ENCODE data around the gene PIF1. TPM values are rescaled to one million over a fixed set of nuclear protein-coding genes. Genes with fewer than 3 reads are reported as not detected.

PIF1 gene
- total RNA-seq, 1 experiment from 2014 or later, result 34.9 TPM

DNA sequence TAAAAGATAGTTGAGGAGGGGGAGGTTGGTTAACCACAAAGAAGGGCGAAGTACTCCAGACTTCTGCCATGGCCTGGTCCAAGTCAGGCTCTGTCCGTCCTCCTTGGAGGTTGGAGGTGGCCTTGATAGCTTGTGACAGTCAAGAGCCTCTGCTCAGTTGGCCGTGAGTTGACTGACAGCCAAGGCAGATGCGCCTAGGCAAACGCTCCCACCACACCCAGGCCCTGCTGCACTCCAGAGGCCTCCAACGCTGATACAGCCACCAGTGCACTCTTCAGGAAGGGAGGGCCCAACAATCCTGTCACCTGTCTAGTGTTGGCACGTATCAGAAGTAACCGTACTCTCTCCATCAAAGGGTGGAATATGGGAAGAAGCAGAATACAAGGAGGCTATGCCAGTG lies 59.4 kb downstream of the PIF1 start:
- TF ChIP-seq, protein P1, sequence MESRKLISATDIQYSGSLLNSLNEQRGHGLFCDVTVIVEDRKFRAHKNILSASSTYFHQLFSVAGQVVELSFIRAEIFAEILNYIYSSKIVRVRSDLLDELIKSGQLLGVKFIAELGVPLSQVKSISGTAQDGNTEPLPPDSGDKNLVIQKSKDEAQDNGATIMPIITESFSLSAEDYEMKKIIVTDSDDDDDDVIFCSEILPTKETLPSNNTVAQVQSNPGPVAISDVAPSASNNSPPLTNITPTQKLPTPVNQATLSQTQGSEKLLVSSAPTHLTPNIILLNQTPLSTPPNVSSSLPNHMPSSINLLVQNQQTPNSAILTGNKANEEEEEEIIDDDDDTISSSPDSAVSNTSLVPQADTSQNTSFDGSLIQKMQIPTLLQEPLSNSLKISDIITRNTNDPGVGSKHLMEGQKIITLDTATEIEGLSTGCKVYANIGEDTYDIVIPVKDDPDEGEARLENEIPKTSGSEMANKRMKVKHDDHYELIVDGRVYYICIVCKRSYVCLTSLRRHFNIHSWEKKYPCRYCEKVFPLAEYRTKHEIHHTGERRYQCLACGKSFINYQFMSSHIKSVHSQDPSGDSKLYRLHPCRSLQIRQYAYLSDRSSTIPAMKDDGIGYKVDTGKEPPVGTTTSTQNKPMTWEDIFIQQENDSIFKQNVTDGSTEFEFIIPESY (IDR thresholded peaks at IDR 0.05; ENCODE audit: extremely low read depth, insufficient replicate concordance, low read length), result no peak
- no peak for TF ChIP-seq YY1 (IDR thresholded peaks at IDR 0.05; ENCODE audit: extremely low read depth, insufficient replicate concordance, low read depth, low read length)
- TF ChIP-seq POLR2A (IDR thresholded peaks at IDR 0.05; ENCODE audit: borderline replicate concordance, extremely low read depth, insufficient read depth, insufficient read length), result no peak
- Histone ChIP-seq H4K20me1 (ENCODE audit: insufficient read depth) (no peaks in the 10 kb centered on the region), H3K27me3 (ENCODE audit: insufficient read depth, low read length) (no peaks in the 10 kb centered on the region), H3K9me3 (ENCODE audit: control insufficient read depth in 1 of 2, insufficient read depth in 1 of 2, low read depth in 1 of 2, low read length in 2 of 2) (no peaks in the 10 kb centered on the region), H3K9me2 (ENCODE audit: insufficient read depth) (no peaks in the 10 kb centered on the region), H3K79me2 (ENCODE audit: insufficient read depth, low read length) (no peaks in the 10 kb centered on the region), H3K27ac (ENCODE audit: low read depth, low read length) (no peak overlapping the region), H3K36me3 (ENCODE audit: control insufficient read depth in 1 of 2, insufficient read depth in 2 of 2, low read length in 2 of 2) (no peaks in the 10 kb centered on the region), H3K9ac (ENCODE audit: low read length) (no peak overlapping the region), H3K4me1 (ENCODE audit: control insufficient read depth in 1 of 2, insufficient read depth in 2 of 2, low read length in 2 of 2) (peaks cover 5 to 16% of the 10 kb centered on the region in 2 experiments; a peak in 3 of 4 replicates), H3K4me2 (ENCODE audit: low read length) (no peak overlapping the region), H3K4me3 (replicated peaks in 1 of 2; ENCODE audit: low read depth in 1 of 2, low read length in 2 of 2) (no peak overlapping the region), H2AFZ (ENCODE audit: low read depth, low read length, poor library complexity, severe bottlenecking) (no peak overlapping the region)
- no peak for ATAC-seq
- BruUV-seq (replicated peaks), result no TSS peak
- ChIA-PET POLR2A (no interaction called here), CTCF (no interaction called here), RAD21 (ENCODE audit: low non-redundant PET in 1 of 2, low total read pairs in 2 of 2, uncharacterized antibody in 2 of 2, unreplicated experiment in 2 of 2) (no interaction called here)
- intact Hi-C loops (cut with micrococcal nuclease), result no loop called here
- DNase-seq (ENCODE audit: low read depth, low spot score), result no peak

Other genes starting within 250 kb of the PIF1 start
- gene RBPMS2, start 50.1 kb downstream of the PIF1 start, total RNA-seq (2021; ENCODE audit: unreplicated experiment), result 11.6 TPM
- 8.0 TPM for gene PLEKHO2, start 16.3 kb upstream of the PIF1 start, total RNA-seq (2021; ENCODE audit: unreplicated experiment)
- 8.1 TPM for gene ANKDD1A, start 86.3 kb upstream of the PIF1 start, total RNA-seq (2021; ENCODE audit: unreplicated experiment)
- gene SPG21, start 164.3 kb upstream of the PIF1 start, total RNA-seq (2021; ENCODE audit: unreplicated experiment), result 72.7 TPM
- gene MTFMT, start 204.0 kb upstream of the PIF1 start, total RNA-seq (2021; ENCODE audit: unreplicated experiment), result 30.4 TPM
- gene SLC51B, start 219.7 kb upstream of the PIF1 start, total RNA-seq (2021; ENCODE audit: unreplicated experiment), result not detected
- gene RASL12, start 242.3 kb upstream of the PIF1 start, total RNA-seq (2021; ENCODE audit: unreplicated experiment), result 0.25 TPM

Data from HCT116 (cell line).